Measurements from ENCODE around the gene NME4.

Gene NME4

DNA sequence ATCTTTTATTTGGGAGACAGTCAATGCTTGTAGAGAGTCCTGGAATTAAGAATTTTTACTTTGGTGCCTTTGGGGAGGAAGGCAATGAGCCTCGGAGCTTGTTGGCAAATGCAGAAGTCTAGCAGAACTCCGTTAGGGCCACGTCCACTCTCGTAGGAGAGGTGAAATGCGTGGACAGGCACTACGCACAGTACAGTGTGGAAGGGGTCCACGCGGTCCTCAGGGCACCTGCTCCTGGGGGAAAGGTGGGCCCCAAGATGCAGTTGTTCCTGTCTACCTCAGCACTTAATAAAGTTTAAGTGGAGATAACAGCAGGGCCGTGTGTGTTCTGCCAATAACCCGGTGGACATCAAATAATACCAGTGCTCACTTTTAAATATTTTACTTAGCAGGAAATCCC is 30.3 kb downstream of the NME4 start:
- H3K4me3 ChIP-seq (ENCODE audit: low read depth, low read length), result peak overlapping the region; percentile 82
- TF ChIP-seq, protein P1, sequence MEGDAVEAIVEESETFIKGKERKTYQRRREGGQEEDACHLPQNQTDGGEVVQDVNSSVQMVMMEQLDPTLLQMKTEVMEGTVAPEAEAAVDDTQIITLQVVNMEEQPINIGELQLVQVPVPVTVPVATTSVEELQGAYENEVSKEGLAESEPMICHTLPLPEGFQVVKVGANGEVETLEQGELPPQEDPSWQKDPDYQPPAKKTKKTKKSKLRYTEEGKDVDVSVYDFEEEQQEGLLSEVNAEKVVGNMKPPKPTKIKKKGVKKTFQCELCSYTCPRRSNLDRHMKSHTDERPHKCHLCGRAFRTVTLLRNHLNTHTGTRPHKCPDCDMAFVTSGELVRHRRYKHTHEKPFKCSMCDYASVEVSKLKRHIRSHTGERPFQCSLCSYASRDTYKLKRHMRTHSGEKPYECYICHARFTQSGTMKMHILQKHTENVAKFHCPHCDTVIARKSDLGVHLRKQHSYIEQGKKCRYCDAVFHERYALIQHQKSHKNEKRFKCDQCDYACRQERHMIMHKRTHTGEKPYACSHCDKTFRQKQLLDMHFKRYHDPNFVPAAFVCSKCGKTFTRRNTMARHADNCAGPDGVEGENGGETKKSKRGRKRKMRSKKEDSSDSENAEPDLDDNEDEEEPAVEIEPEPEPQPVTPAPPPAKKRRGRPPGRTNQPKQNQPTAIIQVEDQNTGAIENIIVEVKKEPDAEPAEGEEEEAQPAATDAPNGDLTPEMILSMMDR (IDR thresholded peaks at IDR 0.05; ENCODE audit: borderline replicate concordance, insufficient read depth, low read depth, low read length), result no peak

DNA sequence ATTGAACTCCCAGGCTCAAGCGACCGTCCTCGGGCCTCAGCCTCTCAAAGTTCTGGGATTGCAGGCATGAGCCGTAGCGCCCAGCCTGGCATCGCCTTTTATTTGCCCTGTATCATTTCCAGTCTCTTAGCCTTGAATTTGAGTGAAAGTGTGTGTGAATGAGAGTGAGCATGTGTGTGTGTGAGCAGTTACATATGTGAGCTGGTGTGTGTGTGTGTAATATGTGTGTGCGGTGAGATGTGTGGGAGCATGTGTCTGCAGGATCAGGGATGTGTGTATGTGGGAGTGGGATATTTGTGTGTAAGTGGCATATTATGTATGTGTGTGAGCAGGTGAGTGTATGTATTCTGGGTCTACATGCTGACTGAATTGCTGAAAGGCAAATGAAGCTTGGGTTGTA is 33.9 kb downstream of the NME4 start:
- H3K4me3 ChIP-seq (ENCODE audit: low read depth, low read length), result no peak overlapping the region
- TF ChIP-seq, protein P1 (IDR thresholded peaks at IDR 0.05; ENCODE audit: borderline replicate concordance, insufficient read depth, low read depth, low read length), result no peak

DNA sequence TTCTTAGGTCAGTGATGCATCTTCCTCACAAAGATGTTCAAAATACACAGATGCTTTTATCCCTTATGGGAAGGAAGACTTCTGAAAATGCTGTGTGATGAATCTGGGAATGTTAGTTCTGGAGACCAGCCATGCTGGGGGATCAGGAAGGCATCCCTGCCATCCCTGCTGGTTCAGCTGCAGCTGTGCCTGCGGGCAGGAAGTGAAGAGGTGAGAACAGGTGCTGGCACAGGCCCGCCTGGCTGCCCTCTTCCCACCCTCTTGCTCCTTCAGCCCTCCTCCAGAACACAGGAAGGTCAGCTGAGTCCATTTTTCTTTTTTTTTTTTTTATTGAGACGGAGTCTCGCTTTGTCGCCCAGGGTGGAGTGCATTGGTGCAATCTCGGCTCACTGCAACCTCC is 43.6 kb downstream of the NME4 start:
- TF ChIP-seq, protein P1 (IDR thresholded peaks at IDR 0.05; ENCODE audit: borderline replicate concordance, insufficient read depth, low read depth, low read length), result no peak
- H3K4me3 ChIP-seq (ENCODE audit: low read depth, low read length), result no peak overlapping the region

DNA sequence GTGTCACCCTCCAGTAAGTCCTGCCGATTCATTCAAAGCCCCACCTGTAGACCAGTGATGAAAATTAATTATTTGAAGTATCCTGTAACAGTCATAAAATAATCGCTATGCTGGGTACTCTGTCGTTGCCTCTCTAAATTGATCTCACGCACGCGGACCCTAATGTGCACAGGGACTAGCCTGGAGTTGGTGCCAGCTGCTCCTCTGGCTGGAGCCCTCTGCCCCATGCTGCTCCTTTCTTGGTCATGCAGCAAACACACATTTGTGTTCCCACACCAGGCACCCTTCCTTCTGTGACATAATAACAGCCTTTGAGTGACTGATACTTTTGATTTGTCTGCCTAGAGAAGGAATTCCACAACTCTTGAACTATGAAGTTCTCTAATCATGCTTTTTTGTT is 44.4 kb downstream of the NME4 start:
- no peak overlapping the region for H3K4me3 ChIP-seq (ENCODE audit: low read depth, low read length)
- TF ChIP-seq, protein P1 (IDR thresholded peaks at IDR 0.05; ENCODE audit: borderline replicate concordance, insufficient read depth, low read depth, low read length), result no peak

DNA sequence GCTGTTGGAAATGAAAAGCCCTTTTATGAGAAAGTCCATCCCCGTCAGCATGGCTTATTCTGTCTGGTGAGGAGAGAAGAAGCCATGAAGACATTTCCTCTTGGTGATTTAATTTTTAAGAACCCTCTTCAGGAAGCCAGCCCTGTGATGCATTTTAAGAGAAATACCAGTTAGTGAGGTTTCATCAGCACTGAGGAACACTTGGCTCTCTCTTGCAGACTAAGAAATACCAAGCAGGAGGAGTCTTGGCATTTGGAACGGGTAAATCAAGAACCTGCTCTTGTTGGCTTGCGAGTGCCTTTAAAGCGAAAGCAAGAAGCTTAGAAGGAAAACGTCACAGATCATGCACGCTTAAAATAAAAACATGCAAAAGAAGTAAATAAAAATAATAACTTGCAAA is 46.0 kb downstream of the NME4 start:
- no peak overlapping the region for H3K4me3 ChIP-seq (ENCODE audit: low read depth, low read length)

DNA sequence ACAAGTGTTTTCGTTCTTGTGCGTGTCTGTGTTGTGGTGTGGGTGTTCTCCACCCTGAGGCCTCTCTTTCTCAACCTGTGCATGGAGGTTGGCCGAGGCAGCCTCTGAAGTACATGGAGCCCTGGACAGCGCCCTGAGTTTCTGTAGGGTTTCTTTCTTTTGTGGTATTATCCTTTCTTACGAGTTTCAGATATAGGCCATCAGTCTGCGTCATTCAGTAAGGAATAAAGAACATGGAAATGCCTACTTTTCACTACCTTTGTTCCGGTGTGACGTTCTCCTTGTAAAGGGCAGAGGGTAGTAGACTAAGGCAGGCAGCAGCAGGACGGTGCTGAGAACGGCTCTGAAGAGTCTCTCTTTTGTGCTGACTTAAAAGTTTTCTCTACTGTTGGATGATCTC is 47.0 kb downstream of the NME4 start:
- TF ChIP-seq, protein P1 (IDR thresholded peaks at IDR 0.05; ENCODE audit: borderline replicate concordance, insufficient read depth, low read depth, low read length), result no peak

More for the DNA sequence above, 46.0 kb downstream of the NME4 start:
- TF ChIP-seq, protein P1 (IDR thresholded peaks at IDR 0.05; ENCODE audit: borderline replicate concordance, insufficient read depth, low read depth, low read length), result no peak

DNA sequence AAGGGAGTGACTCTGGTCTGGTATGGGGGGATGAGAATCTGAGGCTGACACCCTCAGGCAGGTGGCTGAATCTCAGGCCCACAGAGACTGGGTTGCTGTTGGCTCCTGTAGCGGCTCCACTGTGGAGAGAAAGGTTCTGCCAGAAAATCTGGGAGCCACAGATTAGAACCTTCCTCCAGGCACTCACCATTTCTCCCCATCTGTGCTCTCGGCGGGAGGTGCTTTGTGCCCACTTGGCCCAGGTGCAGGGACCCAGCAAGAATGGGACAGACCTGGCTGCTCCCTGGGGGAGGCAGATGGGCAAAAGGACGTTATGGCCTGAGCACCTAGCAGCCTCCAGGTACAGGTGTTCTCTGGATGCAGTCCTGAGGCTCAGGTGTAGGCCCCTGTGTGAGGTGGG is 48.6 kb downstream of the NME4 start:
- H3K4me3 ChIP-seq (ENCODE audit: low read depth, low read length), result no peak overlapping the region
- TF ChIP-seq, protein P1 (IDR thresholded peaks at IDR 0.05; ENCODE audit: borderline replicate concordance, insufficient read depth, low read depth, low read length), result no peak

More for the DNA sequence above, 47.0 kb downstream of the NME4 start:
- no peak overlapping the region for H3K4me3 ChIP-seq (ENCODE audit: low read depth, low read length)

Measured in GM12875 (cell line).